HepG2 (cell line): ENCODE measurements around the gene TTC38. TPM values are rescaled to one million over a fixed set of nuclear protein-coding genes. Genes with fewer than 3 reads are reported as not detected.

Source experiments
- ATAC-seq: fragments of 200-7000 bp; cut with Tn5 transposase; 3 replicates; pipeline ENCODE4 v1.9.1; 2020; ENCODE audit warnings: mild to moderate bottlenecking, moderate library complexity
- BruUV-seq: library from RNA; stranded (reverse); fragments of 400-500 nt; replicated peaks from 2 replicates; lab custom pipeline; 2021; lab: Mats Ljungman, UMichigan
- CTCF ChIA-PET: fragments of 300-600 bp; formaldehyde crosslinking; extraction: SDS; loops from one replicate; lab custom pipeline; 2021; ENCODE audit warnings: low total read pairs, inconsistent platforms, low intra/inter-chr PET ratio; lab: Yijun Ruan, JAX
- POLR2A ChIA-PET: fragments of 350-600 bp; sonication (Branson Sonifier 250); formaldehyde crosslinking; loops from one replicate; lab custom pipeline; 2020; ENCODE audit warnings: antibody characterized with exemption, inconsistent platforms; lab: Yijun Ruan, JAX
- DNase-seq: peaks from one replicate; pipeline ENCODE4 v3.0.0-alpha.2; 2015; ENCODE audit warnings: low spot score
- FAIRE-seq: peaks from 3 replicates; lab custom pipeline; 2011; peaks lifted over from hg19 to GRCh38; lab: Jason Lieb, UNC
- H2AFZ ChIP-seq: one replicate; pipeline ENCODE4 v1.6.1; 2011; ENCODE audit warnings: low read length, inconsistent platforms
- H3K27ac ChIP-seq: fragments of 300-600 bp; 3 replicates; pipeline ENCODE4 v1.8.0; 2011; ENCODE audit warnings: mixed run types, mild to moderate bottlenecking, mixed read lengths, low read length, inconsistent platforms; ENCODE audit not compliant: insufficient read depth; ENCODE audit errors: extremely low read length
- H3K27me3 ChIP-seq, 2 experiments: fragments of 200-600 bp in 1 of 2; 2 replicates in 1 of 2; 3 replicates in 1 of 2; pipeline versions ENCODE4 v1.6.0 to v1.8.0; 2011; ENCODE audit warnings: low read length in 2 of 2, mild to moderate bottlenecking in 2 of 2, moderate library complexity in 2 of 2, inconsistent platforms in 1 of 2; ENCODE audit not compliant: insufficient read depth in 2 of 2, control insufficient read depth in 1 of 2
- H3K36me3 ChIP-seq, 2 experiments: fragments of 200-600 bp in 1 of 2; replicated peaks in 1 of 2; 2 replicates in 1 of 2; 3 replicates in 1 of 2; pipeline versions ENCODE4 v1.5.1 to v1.8.0; 2011; ENCODE audit warnings: low read length in 2 of 2, inconsistent platforms in 1 of 2; ENCODE audit not compliant: insufficient read depth in 2 of 2, control insufficient read depth in 1 of 2
- H3K4me1 ChIP-seq: 2 replicates; pipeline ENCODE4 v1.5.1; 2012; ENCODE audit warnings: low read length, inconsistent platforms; ENCODE audit not compliant: insufficient read depth
- H3K4me2 ChIP-seq: 2 replicates; pipeline ENCODE4 v1.6.0; 2011; ENCODE audit warnings: low read depth, low read length, inconsistent platforms
- H3K4me3 ChIP-seq, 3 experiments: fragments of 200-600 bp in 1 of 3; sonication (generic), shearing (Covaris generic) in 1 of 3; replicated peaks in 1 of 3; 2 replicates each; pipeline ENCODE4 v1.5.1; 2011 to 2016; ENCODE audit warnings: low read length in 3 of 3, inconsistent platforms in 2 of 3, low read depth in 2 of 3, mild to moderate bottlenecking in 2 of 3, control low read depth in 1 of 3, mixed read lengths in 1 of 3; ENCODE audit not compliant: insufficient read depth in 1 of 3
- H3K79me2 ChIP-seq: one replicate; pipeline ENCODE4 v1.6.1; 2011; ENCODE audit warnings: low read length, inconsistent platforms; ENCODE audit not compliant: insufficient read depth
- H3K9ac ChIP-seq: 2 replicates; pipeline ENCODE4 v1.6.0; 2011; ENCODE audit warnings: mild to moderate bottlenecking, low read depth, low read length, inconsistent platforms; ENCODE audit not compliant: insufficient read depth
- H3K9me3 ChIP-seq: 2 replicates; pipeline ENCODE4 v1.5.1; 2012; ENCODE audit warnings: mild to moderate bottlenecking, low read length
- H4K20me1 ChIP-seq: 2 replicates; pipeline ENCODE4 v1.6.0; 2011; ENCODE audit warnings: inconsistent platforms, mild to moderate bottlenecking, low read length, moderate library complexity; ENCODE audit not compliant: insufficient read depth
- AGO2 ChIP-seq: fragments of 200-400 bp; formaldehyde crosslinking; optimal IDR thresholded peaks from 2 replicates; pipeline ENCODE3; 2017; ENCODE audit warnings: mild to moderate bottlenecking, low read depth, low read length, moderate library complexity
- HDAC1 ChIP-seq: sonication (generic); formaldehyde crosslinking; IDR thresholded peaks from 2 replicates; pipeline ENCODE4 v1.5.1; 2020; ENCODE audit warnings: mild to moderate bottlenecking, missing genetic modification reagents
- HDAC2 ChIP-seq: sonication (generic); formaldehyde crosslinking; IDR thresholded peaks from 2 replicates; pipeline ENCODE4 v1.4.0; 2020; ENCODE audit warnings: missing genetic modification reagents
- KDM4B ChIP-seq: sonication (generic); formaldehyde crosslinking; IDR thresholded peaks from 2 replicates; pipeline ENCODE4 v1.4.0; 2020; ENCODE audit warnings: missing genetic modification reagents
- POLR2G ChIP-seq: fragments of 200-400 bp; formaldehyde crosslinking; IDR thresholded peaks from 2 replicates; pipeline ENCODE4 v1.6.1; 2018; ENCODE audit warnings: mild to moderate bottlenecking, low read depth, low read length, moderate library complexity
- RBFOX2 ChIP-seq: fragments of 200-400 bp; formaldehyde crosslinking; IDR thresholded peaks from 2 replicates; pipeline ENCODE4 v1.6.1; 2017; ENCODE audit warnings: low read depth, mild to moderate bottlenecking, low read length
- WGBS: methylation state at CpG from one replicate; pipeline ENCODE4 v1.1.6; 2017; ENCODE audit warnings: low lambda C conversion rate; 5-methylcytosine and 5-hydroxymethylcytosine counted together
- in situ Hi-C: cut with HindIII; loops from 2 replicates; pipeline ENCODE4 v1.10.0; 2017; ENCODE audit warnings: low pct_unique_long_range_greater_than_20kb; ENCODE audit not compliant: extremely low pct_ligation_motif_present
- intact Hi-C: fragments of 100-400 bp; cut with micrococcal nuclease; formaldehyde crosslinking; loops from one replicate; pipeline ENCODE4 v1.10.0; 2022; ENCODE audit not compliant: unreplicated experiment
- polyA plus RNA-seq, 8 experiments: library from polyadenylated mRNA; depleted of rRNA in 3 of 8; stranded (reverse) in 7 of 8; unstranded in 1 of 8; fragments of >200 nt; fragmentation: Illumina TruSeq in 4 of 8; extraction: Trizol in 4 of 8; gene quantifications; 2 replicates each; pipeline versions ENCODE4 v1.2.1 to v1.2.3, GENCODE V29; 2011 to 2016; ENCODE audit warnings: low read depth in 4 of 8, missing spikeins in 1 of 8, mixed read lengths in 1 of 8; ENCODE audit not compliant: insufficient read depth in 1 of 8
- total RNA-seq, 5 experiments: library from RNA; depleted of rRNA; stranded (reverse); fragments of >200 nt; fragmentation: Illumina TruSeq; extraction: Trizol; gene quantifications; 2 replicates each; pipeline ENCODE4 v1.2.3, GENCODE V29; 2016; ENCODE audit warnings: low read depth in 1 of 5

Gene TTC38
- total and polyA plus RNA-seq, 2 of the 13 experiments (the other 11 are each of a cell fraction or from before 2014, with no cell fraction given), result 101 to 105 TPM

DNA sequence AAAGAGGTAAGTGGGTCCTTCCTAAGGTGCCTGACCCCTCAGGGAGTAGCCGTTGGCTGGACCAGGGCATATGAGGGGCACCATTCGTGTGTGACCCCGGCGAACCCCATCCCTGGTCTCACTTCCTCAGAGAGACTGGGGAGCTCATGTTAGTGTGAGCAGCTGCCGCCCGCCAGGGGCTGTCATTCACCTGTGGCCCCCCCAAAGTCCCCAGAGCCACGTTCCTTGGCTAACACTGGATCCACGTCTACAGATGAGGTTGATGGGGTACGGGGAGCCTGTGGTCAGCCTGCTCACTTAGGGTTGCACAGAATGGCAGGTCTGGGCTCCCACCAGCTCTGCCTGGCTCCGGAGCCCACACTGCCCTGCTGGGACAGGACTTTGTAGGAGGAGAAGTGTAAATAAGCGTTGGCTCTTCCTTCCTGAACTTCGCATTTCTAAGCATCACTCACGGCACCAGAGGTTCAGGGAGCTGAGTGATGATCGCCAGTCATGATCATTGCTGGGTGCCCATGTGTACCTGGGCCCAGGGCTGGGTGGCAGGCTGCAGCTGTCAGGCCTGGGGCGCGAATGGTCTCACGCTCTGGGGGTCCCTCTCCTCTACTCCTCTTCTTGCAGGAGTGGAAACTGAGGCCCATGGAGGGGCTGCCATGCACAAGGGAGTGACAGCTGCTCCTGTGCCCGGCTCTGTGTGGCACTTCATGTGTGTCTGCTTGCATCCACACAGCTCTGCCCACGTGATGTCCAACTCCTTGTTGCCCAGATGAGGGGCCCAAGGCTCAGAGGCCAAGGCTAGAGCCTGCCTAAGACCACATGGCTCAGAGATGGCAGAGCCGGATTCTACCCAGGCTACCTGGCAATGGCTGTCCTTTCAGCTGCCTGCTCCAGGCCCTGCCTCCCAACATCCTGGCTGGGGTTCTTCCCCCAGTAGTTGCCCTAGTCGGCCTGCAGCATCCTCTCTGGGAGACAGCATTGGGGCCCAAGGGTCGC, 11.1 kb downstream of the TTC38 start (continued):
- TF ChIP-seq HDAC2 (CRISPR knock-in tag) (no peak), HDAC1 (CRISPR knock-in tag) (no peak), POLR2G (0 out of 2 replicates have a peak, but pooled peaks have one; percentile 9)
- TF ChIP-seq, all 625 proteins: peak for 2

DNA sequence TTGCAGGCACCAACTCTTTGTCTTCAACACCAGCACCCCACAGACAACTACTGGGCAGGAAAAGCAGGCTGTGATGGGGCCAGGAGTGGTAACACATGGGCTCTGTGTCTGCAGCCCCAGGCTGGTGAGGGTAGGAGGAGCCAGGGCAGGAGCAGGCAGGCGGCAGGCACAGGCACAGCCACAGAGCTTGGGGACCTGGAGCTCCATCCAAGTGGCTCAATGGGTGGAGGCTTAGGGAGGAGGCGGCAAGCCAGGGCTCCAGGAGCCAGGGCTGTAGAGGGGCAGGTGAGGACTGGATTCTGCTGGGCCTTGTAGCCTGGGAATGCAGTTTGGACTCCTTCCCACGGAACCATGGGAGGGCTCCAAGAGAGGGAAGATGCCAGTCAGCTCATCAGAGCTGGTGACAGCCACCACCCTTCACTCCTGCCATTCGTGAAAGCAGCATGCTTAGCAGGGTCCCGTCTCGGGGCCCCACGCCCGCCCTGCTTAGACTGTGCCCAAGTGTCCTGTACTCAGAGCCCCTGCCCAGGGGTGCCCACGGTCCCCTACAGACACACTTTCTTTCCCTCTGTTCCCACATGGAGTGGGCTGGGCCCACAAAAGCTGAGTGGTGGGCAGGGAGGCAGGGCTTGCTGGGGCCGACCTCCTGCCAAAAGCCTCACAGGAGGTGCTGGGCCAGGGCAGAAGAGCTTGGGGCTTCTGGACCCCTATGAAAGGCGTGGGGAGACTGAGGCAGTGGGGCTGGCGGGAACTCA, 12.4 kb downstream of the TTC38 start:
- intact Hi-C loops (no loop called here), in situ Hi-C loops (no loop called here)
- CTCF ChIA-PET, result no interaction called here
- TF ChIP-seq RBFOX2 (0 out of 2 replicates have a peak, but pooled peaks have one; percentile 43), KDM4B (CRISPR knock-in tag) (no peak), AGO2 (peak; percentile 78)
- no peak overlapping the region for H3K9ac ChIP-seq
- H3K27me3 ChIP-seq, result no peaks in the 10 kb centered on the region
- no peak overlapping the region for H3K27ac ChIP-seq
- WGBS, result 100% methylated on average over 6 of the region's 12 CpGs
- ATAC-seq (no peak), DNase-seq (no peak), FAIRE-seq (no peak)
- H3K9me3 ChIP-seq, result no peaks in the 10 kb centered on the region
- H3K79me2 ChIP-seq, result no peaks in the 10 kb centered on the region
- no peak overlapping the region for H2AFZ ChIP-seq
- POLR2A ChIA-PET, result interaction anchor here (0.5 to 6.2 kb wide), 4 partner anchors 10 to 180 kb away, joined by 3 to 41 read pairs (median 3); partner anchors contain the start of gene TTC38
- H3K36me3 ChIP-seq, result peaks cover 62 to 93% of the 10 kb centered on the region in 2 experiments
- no peak overlapping the region for H3K4me2 ChIP-seq
- no peak overlapping the region for H3K4me3 ChIP-seq
- H3K4me1 ChIP-seq, result no peaks in the 10 kb centered on the region
- BruUV-seq, result no TSS peak
- peaks cover 7% of the 10 kb centered on the region for H4K20me1 ChIP-seq
